ENCODE measurements around the gene SCG2. TPM values are rescaled to one million over a fixed set of nuclear protein-coding genes. Genes with fewer than 3 reads are reported as not detected.

SCG2 gene
- total RNA-seq, 1 donor from 2014 or later, result 134 TPM

- H3K9me3 Mint-ChIP-seq (ENCODE audit: unreplicated experiment), result no peaks in the 10 kb centered on the region
- H3K4me3 Mint-ChIP-seq (ENCODE audit: unreplicated experiment), result peak overlapping the region; percentile 71
- H3K27me3 Mint-ChIP-seq (ENCODE audit: unreplicated experiment), result no peaks in the 10 kb centered on the region
- TF ChIP-seq CTCF (IDR thresholded peaks at IDR 0.05), result peak; percentile 24
- H3K4me1 Mint-ChIP-seq (ENCODE audit: unreplicated experiment), result peaks cover 24% of the 10 kb centered on the region
- H3K27ac Mint-ChIP-seq (ENCODE audit: unreplicated experiment), result peak overlapping the region; percentile 95
- H3K36me3 Mint-ChIP-seq (ENCODE audit: unreplicated experiment), result no peaks in the 10 kb centered on the region
- peak; percentile 91 for DNase-seq (ENCODE audit: extremely low spot score, unreplicated experiment)
Measured at GRCh38 chr2:223613017-223613950, 11.1 kb upstream of the SCG2 start.

- no peak for DNase-seq (ENCODE audit: extremely low spot score, unreplicated experiment)
- Mint-ChIP-seq H3K36me3 (ENCODE audit: unreplicated experiment) (no peaks in the 10 kb centered on the region), H3K9me3 (ENCODE audit: unreplicated experiment) (no peaks in the 10 kb centered on the region), H3K4me3 (ENCODE audit: unreplicated experiment) (peak overlapping the region; percentile 71), H3K27me3 (ENCODE audit: unreplicated experiment) (no peaks in the 10 kb centered on the region), H3K27ac (ENCODE audit: unreplicated experiment) (peak overlapping the region; percentile 95), H3K4me1 (ENCODE audit: unreplicated experiment) (peaks cover 21% of the 10 kb centered on the region)
- TF ChIP-seq CTCF (IDR thresholded peaks at IDR 0.05), result no peak
Measured at GRCh38 chr2:223612501-223612900, 10.3 kb upstream of the SCG2 start.

GRCh38 chr2:223611061-223611460, 8.9 kb upstream of the SCG2 start:
- peaks cover 21% of the 10 kb centered on the region for H3K4me1 Mint-ChIP-seq (ENCODE audit: unreplicated experiment)

GRCh38 chr2:223607476-223607875, 5.3 kb upstream of the SCG2 start:
- H3K27me3 Mint-ChIP-seq (ENCODE audit: unreplicated experiment), result no peaks in the 10 kb centered on the region

More at GRCh38 chr2:223611061-223611460, 8.9 kb upstream of the SCG2 start:
- Mint-ChIP-seq H3K36me3 (ENCODE audit: unreplicated experiment) (no peaks in the 10 kb centered on the region), H3K27me3 (ENCODE audit: unreplicated experiment) (no peaks in the 10 kb centered on the region), H3K9me3 (ENCODE audit: unreplicated experiment) (no peaks in the 10 kb centered on the region), H3K4me3 (ENCODE audit: unreplicated experiment) (no peak overlapping the region), H3K27ac (ENCODE audit: unreplicated experiment) (no peak overlapping the region)
- TF ChIP-seq CTCF (IDR thresholded peaks at IDR 0.05), result no peak
- DNase-seq (ENCODE audit: extremely low spot score, unreplicated experiment), result no peak

More at GRCh38 chr2:223607476-223607875, 5.3 kb upstream of the SCG2 start:
- H3K9me3 Mint-ChIP-seq (ENCODE audit: unreplicated experiment), result no peaks in the 10 kb centered on the region
- H3K36me3 Mint-ChIP-seq (ENCODE audit: unreplicated experiment), result no peaks in the 10 kb centered on the region
- peaks cover 12% of the 10 kb centered on the region for H3K4me1 Mint-ChIP-seq (ENCODE audit: unreplicated experiment)
- no peak overlapping the region for H3K27ac Mint-ChIP-seq (ENCODE audit: unreplicated experiment)
- DNase-seq (ENCODE audit: extremely low spot score, unreplicated experiment), result no peak
- TF ChIP-seq CTCF (IDR thresholded peaks at IDR 0.05), result no peak
- no peak overlapping the region for H3K4me3 Mint-ChIP-seq (ENCODE audit: unreplicated experiment)

Data from osteocyte (in vitro differentiated cells).